Measurements from ENCODE around the gene HSH2D.

GRCh38 chr19:16159655-16160054, 16.2 kb downstream of the HSH2D start:
- TF ChIP-seq POLR2AphosphoS5 (IDR thresholded peaks at IDR 0.05) (no peak), CTCF (IDR thresholded peaks at IDR 0.05) (no peak), POLR2A (IDR thresholded peaks at IDR 0.05) (no peak), EP300 (IDR thresholded peaks at IDR 0.05) (no peak)

All from suprapubic skin (tissue), 4 donors.